Stimulated activated CD4-positive, alpha-beta T cell treated with anti-CD3 and anti-CD28 coated beads, TNF-alpha, amount 100 ng/mL, for 1 hour (primary cell): Measurements from ENCODE around the gene FLT1.

ENCODE experiments used
- DNase-seq, 3 donors: peaks; one replicate each; pipeline ENCODE4 v3.0.0-alpha.2; 2020; ENCODE audit warnings: low read depth in 3 of 3, low spot score in 1 of 3

The FLT1 gene

GRCh38 chr13:28459911-28460310, 35.0 kb downstream of the FLT1 start:
- DNase-seq = no peak

- no peak for DNase-seq
These were observed 36.3 kb downstream of the FLT1 start for GRCh38 chr13:28458608-28459007.

- no peak for DNase-seq
These were observed 36.9 kb downstream of the FLT1 start for GRCh38 chr13:28458051-28458450.

- DNase-seq = no peak
These were observed 37.4 kb downstream of the FLT1 start for GRCh38 chr13:28457521-28457920.

GRCh38 chr13:28455580-28456194, 39.2 kb downstream of the FLT1 start:
- no peak for DNase-seq

- DNase-seq = no peak
These were observed 42.2 kb downstream of the FLT1 start for GRCh38 chr13:28452755-28453154.

- no peak for DNase-seq
These were observed 43.3 kb downstream of the FLT1 start for GRCh38 chr13:28451482-28452217.

- no peak for DNase-seq
These were observed 44.8 kb downstream of the FLT1 start for GRCh38 chr13:28449826-28450773.

GRCh38 chr13:28448651-28449358, 46.1 kb downstream of the FLT1 start:
- no peak for DNase-seq

- no peak for DNase-seq
These were observed 46.9 kb downstream of the FLT1 start for GRCh38 chr13:28447989-28448388.

- no peak for DNase-seq
These were observed 47.7 kb downstream of the FLT1 start for GRCh38 chr13:28447206-28447605.

- DNase-seq = no peak
These were observed 52.1 kb downstream of the FLT1 start for GRCh38 chr13:28442839-28443238.

GRCh38 chr13:28441529-28441928, 53.4 kb downstream of the FLT1 start:
- no peak for DNase-seq

GRCh38 chr13:28440774-28441504, 54.0 kb downstream of the FLT1 start:
- DNase-seq = no peak

- DNase-seq = no peak
These were observed 56.2 kb downstream of the FLT1 start for GRCh38 chr13:28438598-28439334.

- no peak for DNase-seq
These were observed 56.9 kb downstream of the FLT1 start for GRCh38 chr13:28438067-28438466.

GRCh38 chr13:28435917-28436316, 59.0 kb downstream of the FLT1 start:
- no peak for DNase-seq

GRCh38 chr13:28434926-28435325, 60.0 kb downstream of the FLT1 start:
- DNase-seq = no peak

GRCh38 chr13:28432816-28433560, 61.9 kb downstream of the FLT1 start:
- no peak for DNase-seq
